NAMALWA (cell line): ENCODE results near the gene DEK.
"Not testable (repeated sequence)": the region's sequence is repeated elsewhere in the genome, so short reads cannot be mapped to it uniquely, and the experiment has no call there.

Experiments
- DNase-seq: peaks from one replicate; pipeline ENCODE4 v3.0.0-alpha.2; 2015; ENCODE audit warnings: low spot score

Gene DEK

GRCh38 chr6:18240230-18240629 is 24.1 kb downstream of the DEK start:
- DNase-seq, result no peak

DNA sequence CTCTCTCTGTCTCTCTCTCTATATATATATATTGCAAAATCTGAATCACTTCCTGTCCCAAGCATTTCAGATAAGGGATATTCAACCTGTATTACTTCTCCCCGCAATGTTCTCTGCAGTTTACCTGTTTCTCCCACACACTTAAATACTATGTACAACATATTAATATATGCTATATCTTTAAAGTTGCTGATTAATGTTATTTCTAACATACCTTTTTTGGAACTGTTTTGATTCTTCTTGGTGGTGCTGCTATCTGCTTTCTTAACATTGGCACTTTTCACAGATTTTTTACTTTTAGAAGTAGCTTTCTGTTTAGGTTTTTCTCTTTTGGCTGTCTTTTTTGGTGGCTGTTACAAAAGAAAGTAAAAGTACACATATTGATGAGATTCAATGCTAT is 27.2 kb downstream of the DEK start:
- DNase-seq, result no peak

- no peak for DNase-seq
Observed at GRCh38 chr6:18235524-18235923, 28.8 kb downstream of the DEK start.

DNA sequence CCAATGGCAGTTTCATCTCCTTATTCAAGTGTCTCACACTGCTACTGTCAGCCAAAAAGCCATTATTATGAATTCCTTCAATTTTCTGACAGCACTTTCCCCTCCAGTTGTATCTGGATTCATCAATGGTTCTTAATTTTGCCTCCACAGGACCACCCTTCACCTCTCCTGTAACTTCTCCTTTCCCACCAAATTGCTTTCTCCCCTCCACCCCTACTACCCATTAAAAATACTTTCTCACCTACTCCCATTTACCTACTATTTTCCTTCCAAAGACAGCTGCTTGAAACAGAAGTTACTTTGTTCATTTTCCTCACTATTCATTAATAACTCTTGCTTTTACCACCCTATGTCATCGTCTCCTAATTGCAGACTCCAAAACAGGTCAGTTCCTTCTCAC is 29.8 kb downstream of the DEK start:
- no peak for DNase-seq

DNA sequence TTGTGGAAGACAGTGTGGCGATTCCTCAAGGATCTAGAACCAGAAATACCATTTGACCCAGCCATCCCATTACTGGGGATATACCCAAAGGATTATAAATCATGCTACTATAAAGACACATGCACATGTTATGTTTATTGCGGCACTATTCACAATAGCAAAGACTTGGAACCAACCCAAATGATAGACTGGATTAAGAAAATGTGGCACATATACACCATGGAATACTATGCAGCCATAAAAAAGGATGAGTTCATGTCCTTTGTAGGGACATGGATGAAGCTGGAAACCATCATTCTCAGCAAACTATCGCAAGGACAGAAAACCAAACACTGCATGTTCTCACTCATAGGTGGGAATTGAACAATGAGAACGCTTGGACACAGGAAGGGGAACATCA is 30.6 kb downstream of the DEK start:
- DNase-seq, result not testable (repeated sequence)

DNA sequence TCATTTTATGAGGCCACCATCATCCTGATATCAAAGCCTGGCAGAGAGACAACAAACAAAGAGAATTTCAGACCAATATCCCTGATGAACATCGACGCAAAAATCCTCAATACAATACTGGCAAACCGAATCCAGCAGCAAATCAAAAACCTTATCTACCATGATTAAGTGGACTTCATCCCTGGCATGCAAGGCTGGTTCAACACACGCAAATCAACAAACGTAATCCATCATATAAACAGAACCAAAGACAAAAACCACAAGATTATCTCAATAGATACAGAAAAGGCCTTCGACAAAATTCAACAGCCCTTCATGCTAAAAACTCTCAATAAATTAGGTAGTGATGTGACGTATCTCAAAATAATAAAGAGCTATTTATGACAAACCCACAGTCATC is 32.5 kb downstream of the DEK start:
- not testable (repeated sequence) for DNase-seq

DNA sequence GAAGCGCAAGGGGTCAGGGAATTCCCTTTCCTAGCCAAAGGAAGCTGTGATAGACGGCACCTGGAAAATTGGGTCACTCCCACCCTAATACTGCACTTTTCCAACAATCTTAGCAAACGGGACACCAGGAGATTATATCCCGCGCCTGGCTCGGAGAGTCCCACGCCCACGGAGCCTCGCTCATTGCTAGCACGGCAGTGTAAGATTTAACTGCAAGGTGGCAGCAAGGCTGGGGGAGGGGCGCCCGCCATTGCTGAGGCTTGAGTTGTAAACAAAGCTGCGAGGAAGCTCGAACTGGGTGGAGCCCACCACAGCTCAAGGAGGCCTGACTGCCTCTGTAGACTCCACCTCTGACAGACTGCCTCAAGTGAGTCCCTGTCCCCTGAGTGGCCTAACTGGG is 35.7 kb downstream of the DEK start:
- DNase-seq, result not testable (repeated sequence)

DNA sequence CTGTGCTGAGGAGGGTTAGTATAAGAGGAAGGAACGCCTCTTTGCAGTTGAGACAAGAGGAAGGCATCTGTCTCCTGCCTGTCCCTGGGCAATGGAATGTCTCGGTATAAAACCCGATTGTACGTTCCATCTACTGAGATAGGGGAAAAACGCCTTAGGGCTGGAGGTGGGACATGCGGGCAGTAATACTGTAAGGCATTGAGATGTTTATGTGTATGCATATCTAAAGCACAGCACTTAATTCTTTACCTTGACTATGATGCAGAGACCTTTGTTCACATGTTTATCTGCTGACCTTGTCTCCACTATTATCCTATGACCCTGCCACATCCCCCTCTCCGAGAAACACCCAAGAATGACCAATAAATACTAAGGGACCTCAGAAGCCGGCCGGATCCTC is 37.2 kb downstream of the DEK start:
- not testable (repeated sequence) for DNase-seq

DNA sequence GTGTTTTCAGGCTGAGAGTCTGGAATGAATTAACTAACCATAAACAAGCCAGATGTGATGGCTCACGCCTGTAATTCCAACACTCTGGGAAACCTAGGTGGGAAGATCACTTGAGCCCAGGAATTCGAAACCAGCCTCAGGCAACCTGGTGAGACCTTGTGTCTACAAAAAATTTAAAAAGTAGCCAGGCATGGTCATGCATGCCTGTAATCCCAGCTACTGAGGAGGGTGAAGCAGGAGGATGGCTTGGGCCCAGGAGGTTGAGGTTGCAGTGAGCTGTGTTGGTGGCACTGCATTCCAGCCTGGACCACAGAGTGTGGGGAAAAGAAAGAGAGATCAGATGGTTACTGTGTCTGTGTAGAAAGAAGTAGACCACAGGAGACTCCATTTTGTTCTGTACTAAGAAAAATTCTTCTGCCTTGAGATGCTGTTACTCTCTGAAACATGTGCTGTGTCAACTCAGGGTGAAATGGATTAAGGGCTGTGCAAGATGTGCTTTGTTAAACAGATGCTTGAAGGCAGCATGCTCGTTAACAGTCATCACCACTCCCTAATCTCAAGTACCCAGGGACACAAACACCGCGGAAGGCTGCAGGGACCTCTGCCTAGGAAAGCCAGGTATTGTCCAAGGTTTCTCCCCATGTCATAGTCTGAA is 37.8 kb downstream of the DEK start:
- DNase-seq, result not testable (repeated sequence)

GRCh38 chr6:18221288-18221615 is 43.1 kb downstream of the DEK start:
- DNase-seq, result no peak

GRCh38 chr6:18219591-18219990 is 44.7 kb downstream of the DEK start:
- DNase-seq, result no peak

- DNase-seq, result no peak
Observed at GRCh38 chr6:18218233-18218632, 46.1 kb downstream of the DEK start.

DNA sequence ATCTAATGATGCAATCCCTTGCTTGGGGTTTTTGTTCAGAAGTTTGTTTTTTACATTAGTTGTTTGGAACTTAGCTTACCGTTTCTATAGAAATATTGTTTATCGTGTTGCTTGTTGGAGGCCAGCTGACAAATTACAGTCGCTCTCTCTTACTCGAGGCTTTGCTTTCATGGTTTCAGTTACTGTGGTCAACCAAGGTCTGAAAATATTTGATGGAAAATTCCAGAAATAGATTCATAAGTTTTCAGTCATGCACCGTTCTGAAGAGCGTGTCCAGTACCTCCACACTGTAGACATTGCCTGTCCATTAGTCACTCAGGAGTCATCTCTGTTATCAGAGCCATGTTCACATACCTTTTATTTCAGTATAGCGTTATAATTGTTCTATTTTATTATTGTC is 47.9 kb downstream of the DEK start:
- no peak for DNase-seq

DNA sequence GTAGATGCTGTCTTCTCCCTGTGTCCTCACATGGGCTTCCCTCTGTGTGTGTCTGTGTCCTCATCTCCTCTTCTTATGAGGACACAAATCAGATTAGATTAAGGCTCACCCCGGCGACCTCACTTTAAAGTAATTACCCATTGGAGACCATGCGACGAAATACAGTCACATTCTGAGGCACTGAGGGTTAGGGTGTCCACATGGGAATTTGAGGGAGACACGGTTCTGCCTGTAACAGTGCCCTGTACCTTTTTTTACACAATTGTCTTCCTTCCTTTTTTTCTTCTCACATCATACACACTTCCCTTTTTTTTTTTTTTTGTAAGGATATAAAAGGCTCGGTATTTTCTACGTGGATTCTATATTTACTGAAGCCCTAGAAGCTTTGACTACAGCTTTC is 48.9 kb downstream of the DEK start:
- peak; percentile 22 for DNase-seq

DNA sequence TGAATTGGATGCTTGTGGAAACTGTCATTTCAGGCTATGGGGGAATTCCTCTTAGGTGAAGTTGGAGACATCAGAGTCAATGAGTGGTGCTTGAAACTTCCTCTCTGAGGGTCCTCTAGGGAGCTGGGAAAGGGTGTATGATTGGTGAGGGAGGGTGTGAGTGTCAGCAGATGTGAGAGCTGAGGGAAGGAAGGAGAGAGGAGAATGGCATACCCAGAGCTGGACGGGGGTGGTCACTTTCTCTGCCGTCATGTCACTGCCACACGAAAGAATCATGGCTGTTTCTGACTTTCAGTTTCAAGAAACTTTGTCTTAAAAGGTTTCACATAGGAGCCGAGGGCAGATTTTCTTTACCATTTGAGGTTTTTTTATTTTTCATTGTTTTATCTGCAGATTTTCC is 50.3 kb downstream of the DEK start:
- no peak for DNase-seq

DNA sequence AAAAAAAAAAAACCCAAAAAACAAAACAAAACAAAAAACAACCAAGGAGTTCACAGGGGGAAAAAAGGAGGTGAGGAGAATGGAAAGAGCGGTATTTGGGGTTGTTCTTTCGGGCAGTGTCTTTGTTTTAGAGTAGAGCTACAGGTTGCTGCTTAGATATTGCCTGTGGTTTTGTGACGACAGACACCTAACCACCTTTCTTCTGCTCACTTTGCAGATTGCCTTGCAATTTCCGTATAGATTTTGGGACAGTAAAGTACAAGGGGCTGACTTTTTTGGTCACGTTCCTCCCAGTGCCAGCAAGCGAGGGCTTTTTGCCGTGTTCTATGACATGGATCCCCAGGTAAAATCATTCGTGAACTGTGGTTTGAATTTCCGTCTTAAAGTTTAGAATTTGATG is 50.9 kb downstream of the DEK start:
- no peak for DNase-seq

- DNase-seq, result no peak
Observed at GRCh38 chr6:18212231-18212630, 52.1 kb downstream of the DEK start.

- DNase-seq, result no peak
Observed at GRCh38 chr6:18211338-18211737, 53.0 kb downstream of the DEK start.

DNA sequence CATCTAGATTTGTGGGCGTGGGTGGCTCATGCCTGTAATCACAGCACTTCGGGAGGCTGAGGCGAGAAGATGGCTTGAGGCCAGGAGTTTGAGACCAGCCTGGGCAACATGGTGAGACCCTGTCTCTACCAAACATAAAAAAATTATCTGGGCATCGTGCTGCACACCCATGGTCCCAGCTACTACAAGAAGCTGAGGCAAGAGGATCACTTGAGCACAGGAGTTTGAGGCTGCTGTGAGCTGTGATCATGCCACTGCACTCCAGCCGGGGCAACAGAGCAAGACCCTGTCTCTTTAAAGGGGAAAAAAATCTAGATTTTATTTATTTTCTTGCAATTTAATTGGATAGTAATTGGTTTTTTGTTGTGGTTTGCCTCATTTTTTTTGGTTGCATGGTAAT is 53.6 kb downstream of the DEK start:
- DNase-seq, result no peak

DNA sequence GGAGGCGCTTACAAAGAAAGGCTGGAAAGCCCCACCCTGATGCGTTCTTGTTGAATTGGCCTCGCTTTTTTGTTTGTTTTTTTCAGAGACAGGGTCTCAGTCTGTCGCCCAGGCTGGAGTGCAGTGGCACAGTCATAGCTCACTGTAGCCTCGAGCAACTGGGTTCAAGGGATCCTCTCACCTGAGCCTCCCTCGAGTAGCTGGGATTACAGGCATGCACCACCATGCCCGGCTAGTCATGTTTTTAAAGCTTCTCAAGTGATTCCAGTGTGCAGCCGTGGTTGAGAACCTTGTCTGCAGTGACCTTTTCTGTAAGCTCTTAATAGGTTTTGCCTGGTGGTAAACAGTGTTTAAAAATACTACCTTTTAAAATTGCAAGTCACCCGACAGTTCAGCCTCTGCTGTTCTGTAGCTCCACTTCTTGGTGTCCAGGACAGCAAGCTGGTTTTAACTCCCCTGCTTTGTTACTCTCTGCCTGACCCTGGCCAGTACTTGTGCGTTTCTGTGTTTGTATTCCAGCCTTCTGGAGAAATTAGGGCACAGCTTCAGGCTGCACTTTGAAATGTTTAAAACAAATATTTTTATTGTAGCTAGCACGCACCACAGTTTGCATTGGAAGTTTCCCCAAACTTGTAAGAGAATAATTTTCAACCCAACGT is 54.7 kb downstream of the DEK start:
- no peak for DNase-seq

DNA sequence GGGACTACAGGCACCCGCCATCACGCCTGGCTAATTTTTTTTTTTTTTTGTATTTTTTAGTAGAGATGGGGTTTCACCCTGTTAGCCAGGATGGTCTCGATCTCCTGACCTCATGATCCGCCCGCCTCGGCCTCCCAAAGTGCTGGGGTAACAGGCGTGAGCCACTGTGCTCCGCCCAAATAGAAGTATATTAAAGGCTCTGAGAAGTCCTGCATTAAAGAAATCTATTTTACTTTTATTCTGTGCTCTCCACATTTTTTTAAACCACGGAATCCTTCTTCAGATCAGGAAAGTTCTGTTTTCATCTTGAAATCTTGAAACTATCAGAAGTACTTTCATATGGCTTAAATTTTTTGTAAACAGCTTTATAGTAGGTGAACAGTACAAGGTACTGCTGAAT is 55.6 kb downstream of the DEK start:
- DNase-seq, result not testable (repeated sequence)

- no peak for DNase-seq
Observed at GRCh38 chr6:18207949-18208348, 56.4 kb downstream of the DEK start.

DNA sequence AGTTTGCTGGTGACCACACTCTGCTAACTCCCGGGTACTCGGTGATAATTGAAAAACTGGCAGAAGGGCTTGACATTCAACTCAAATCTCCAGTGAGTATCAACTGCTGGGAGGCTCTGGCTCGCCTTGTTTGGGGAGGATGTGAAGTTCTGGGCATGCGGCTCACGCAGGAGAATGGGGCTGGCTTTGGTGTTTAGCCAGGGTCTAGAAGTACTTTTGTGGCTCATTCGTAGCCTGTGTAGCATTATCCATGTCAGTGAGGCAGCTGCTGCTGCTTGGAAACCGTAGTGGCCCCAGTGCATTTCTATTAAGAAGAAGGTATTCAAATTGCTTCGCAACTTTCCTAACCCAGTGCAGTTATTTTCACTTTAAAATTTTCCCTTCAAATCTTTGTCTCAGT is 56.9 kb downstream of the DEK start:
- DNase-seq, result no peak

GRCh38 chr6:18206591-18206990 is 57.7 kb downstream of the DEK start:
- DNase-seq, result no peak
